A549 (cell line): ENCODE measurements around the gene B4GALT2.

Experiments
- CEBPB ChIP-seq, 2 experiments: fragments of >200 bp in 1 of 2; sonication (Bioruptor Twin) in 1 of 2; formaldehyde crosslinking in 1 of 2; IDR thresholded peaks; 2 replicates each; pipeline ENCODE4 v1.6.1; 2012 to 2016
- EHMT2 ChIP-seq: fragments of 200-600 bp; sonication (generic); IDR thresholded peaks from 2 replicates; pipeline ENCODE4 v1.6.1; 2016; ENCODE audit warnings: antibody characterized with exemption, low read depth, mild to moderate bottlenecking, moderate library complexity
- ESRRA ChIP-seq: fragments of 150-350 bp; IDR thresholded peaks from 2 replicates; pipeline ENCODE4 v1.6.1; 2014; ENCODE audit warnings: mild to moderate bottlenecking, low read length, borderline replicate concordance
- HOXB5 ChIP-seq: fragments of 250-450 bp; sonication (Bioruptor Pico); IDR thresholded peaks from 2 replicates; pipeline ENCODE4 v1.5.0; 2020; ENCODE audit warnings: mild to moderate bottlenecking, moderate library complexity
- POLR2A ChIP-seq: IDR thresholded peaks from 2 replicates; pipeline ENCODE4 v1.6.1; 2012; ENCODE audit warnings: mild to moderate bottlenecking, low read length
- RAD21 ChIP-seq, 2 experiments: fragments of >200 bp in 1 of 2; sonication (Bioruptor Twin) in 1 of 2; formaldehyde crosslinking in 1 of 2; IDR thresholded peaks in 1 of 2; conservative IDR thresholded peaks in 1 of 2; 2 replicates in 1 of 2; 3 replicates in 1 of 2; pipeline ENCODE4 v1.6.1; 2012 to 2018; ENCODE audit warnings: inconsistent platforms in 1 of 2
- RFX5 ChIP-seq: fragments of 450-650 bp; IDR thresholded peaks from 2 replicates; pipeline ENCODE4 v1.7.1; 2014; ENCODE audit warnings: antibody characterized with exemption, mild to moderate bottlenecking, moderate library complexity
- ZC3H11A ChIP-seq: fragments of 450-650 bp; IDR thresholded peaks from 2 replicates; pipeline ENCODE4 v1.6.1; 2014; ENCODE audit warnings: antibody characterized with exemption, mild to moderate bottlenecking
- TF ChIP-seq, protein P1 (sequence below): fragments of >200 bp; sonication (Bioruptor Twin); formaldehyde crosslinking; IDR thresholded peaks from 3 replicates; pipeline ENCODE4 v1.5.1; 2016
- TF ChIP-seq, protein P2 (sequence below): IDR thresholded peaks from 2 replicates; pipeline ENCODE4 v1.6.1; 2012

DNA sequence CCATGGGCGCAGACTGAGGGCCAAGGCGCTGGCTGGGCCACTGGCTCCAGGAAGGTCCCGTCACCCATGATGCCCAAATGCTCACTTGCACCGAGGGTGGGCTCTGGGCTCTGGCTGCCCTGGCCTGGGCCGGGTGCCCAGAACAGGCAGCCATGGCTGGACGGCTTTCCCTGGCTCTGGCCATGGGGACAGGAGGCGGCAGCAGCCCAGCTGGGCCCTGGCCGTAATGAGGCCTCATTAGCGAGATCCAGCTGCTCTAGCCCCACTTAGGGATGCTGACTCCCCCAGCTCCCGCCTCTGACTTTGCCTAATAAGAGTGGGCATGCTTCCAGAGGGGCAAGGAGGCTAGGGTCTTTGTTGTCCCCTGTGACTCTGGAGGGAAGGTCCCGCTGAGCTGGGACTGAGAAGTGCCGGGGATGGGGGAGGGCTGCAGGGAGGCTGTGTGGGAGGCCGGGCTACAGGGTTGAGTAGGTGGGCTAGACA is 40.5 kb downstream of the B4GALT2 start:
- TF ChIP-seq, protein P1, sequence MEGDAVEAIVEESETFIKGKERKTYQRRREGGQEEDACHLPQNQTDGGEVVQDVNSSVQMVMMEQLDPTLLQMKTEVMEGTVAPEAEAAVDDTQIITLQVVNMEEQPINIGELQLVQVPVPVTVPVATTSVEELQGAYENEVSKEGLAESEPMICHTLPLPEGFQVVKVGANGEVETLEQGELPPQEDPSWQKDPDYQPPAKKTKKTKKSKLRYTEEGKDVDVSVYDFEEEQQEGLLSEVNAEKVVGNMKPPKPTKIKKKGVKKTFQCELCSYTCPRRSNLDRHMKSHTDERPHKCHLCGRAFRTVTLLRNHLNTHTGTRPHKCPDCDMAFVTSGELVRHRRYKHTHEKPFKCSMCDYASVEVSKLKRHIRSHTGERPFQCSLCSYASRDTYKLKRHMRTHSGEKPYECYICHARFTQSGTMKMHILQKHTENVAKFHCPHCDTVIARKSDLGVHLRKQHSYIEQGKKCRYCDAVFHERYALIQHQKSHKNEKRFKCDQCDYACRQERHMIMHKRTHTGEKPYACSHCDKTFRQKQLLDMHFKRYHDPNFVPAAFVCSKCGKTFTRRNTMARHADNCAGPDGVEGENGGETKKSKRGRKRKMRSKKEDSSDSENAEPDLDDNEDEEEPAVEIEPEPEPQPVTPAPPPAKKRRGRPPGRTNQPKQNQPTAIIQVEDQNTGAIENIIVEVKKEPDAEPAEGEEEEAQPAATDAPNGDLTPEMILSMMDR: no peak
- TF ChIP-seq RAD21 (conservative IDR thresholded peaks at IDR 0.05 in 1 of 2, IDR thresholded peaks at IDR 0.05 in 1 of 2) (no peak), HOXB5 (CRISPR knock-in tag) (no peak), ZC3H11A (no peak), ESRRA (no peak), CEBPB (IDR thresholded peaks at IDR 0.05) (no peak), POLR2A (no peak), EHMT2 (no peak), RFX5 (no peak)
- TF ChIP-seq, protein P2, sequence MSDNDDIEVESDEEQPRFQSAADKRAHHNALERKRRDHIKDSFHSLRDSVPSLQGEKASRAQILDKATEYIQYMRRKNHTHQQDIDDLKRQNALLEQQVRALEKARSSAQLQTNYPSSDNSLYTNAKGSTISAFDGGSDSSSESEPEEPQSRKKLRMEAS: no peak
